Measurements from ENCODE around the gene FAM20A.

The FAM20A gene

DNA sequence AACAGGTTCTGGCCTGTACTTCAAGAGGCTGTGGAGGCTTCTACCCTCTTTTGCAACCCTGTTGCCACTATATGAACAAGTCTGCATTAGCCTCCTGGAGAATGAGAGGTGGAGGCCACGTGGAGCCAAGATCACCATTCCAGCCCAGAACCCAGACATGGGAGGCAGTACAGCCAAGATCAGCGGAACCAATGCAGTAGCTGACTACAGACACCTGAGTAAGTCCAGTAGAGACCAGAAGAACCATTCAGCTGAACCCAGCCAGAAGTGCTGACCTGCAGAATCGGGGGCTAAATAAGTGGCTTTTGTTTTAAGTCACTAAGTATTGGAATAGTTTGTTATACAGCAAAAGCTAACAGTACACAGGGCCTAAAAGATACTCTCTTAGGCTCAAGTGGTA lies 12.1 kb downstream of the FAM20A start:
- no peak for TF ChIP-seq EZH2 (IDR thresholded peaks at IDR 0.05; ENCODE audit: borderline replicate concordance, low read depth, low read length, severe bottlenecking)
- TF ChIP-seq, protein P1, sequence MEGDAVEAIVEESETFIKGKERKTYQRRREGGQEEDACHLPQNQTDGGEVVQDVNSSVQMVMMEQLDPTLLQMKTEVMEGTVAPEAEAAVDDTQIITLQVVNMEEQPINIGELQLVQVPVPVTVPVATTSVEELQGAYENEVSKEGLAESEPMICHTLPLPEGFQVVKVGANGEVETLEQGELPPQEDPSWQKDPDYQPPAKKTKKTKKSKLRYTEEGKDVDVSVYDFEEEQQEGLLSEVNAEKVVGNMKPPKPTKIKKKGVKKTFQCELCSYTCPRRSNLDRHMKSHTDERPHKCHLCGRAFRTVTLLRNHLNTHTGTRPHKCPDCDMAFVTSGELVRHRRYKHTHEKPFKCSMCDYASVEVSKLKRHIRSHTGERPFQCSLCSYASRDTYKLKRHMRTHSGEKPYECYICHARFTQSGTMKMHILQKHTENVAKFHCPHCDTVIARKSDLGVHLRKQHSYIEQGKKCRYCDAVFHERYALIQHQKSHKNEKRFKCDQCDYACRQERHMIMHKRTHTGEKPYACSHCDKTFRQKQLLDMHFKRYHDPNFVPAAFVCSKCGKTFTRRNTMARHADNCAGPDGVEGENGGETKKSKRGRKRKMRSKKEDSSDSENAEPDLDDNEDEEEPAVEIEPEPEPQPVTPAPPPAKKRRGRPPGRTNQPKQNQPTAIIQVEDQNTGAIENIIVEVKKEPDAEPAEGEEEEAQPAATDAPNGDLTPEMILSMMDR (IDR thresholded peaks at IDR 0.05; ENCODE audit: borderline replicate concordance, extremely low read depth, low read length, poor library complexity, severe bottlenecking) = no peak
- H3K4me1 ChIP-seq (ENCODE audit: insufficient read depth, low read length) = no peaks in the 10 kb centered on the region
- no peaks in the 10 kb centered on the region for H4K20me1 ChIP-seq (ENCODE audit: insufficient read depth, low read length)
- peaks cover 7% of the 10 kb centered on the region for H3K27me3 ChIP-seq (ENCODE audit: insufficient read depth, low read length, poor library complexity)
- DNase-seq (no peak), ATAC-seq (ENCODE audit: insufficient read depth, low read depth) (no peak)
- H3K4me2 ChIP-seq (ENCODE audit: insufficient read depth, low read length) = no peak overlapping the region
- no peak overlapping the region for H3K9ac ChIP-seq (ENCODE audit: low read depth, low read length)
- H3K4me3 ChIP-seq (ENCODE audit: low read depth in 1 of 2, low read length in 2 of 2) = no peak overlapping the region
- no peaks in the 10 kb centered on the region for H3K36me3 ChIP-seq (ENCODE audit: insufficient read depth, low read length)
- H3K27ac ChIP-seq (ENCODE audit: low read length) = no peak overlapping the region
- no peak overlapping the region for H2AFZ ChIP-seq (ENCODE audit: low read depth, low read length)
- H3K79me2 ChIP-seq (ENCODE audit: insufficient read depth, low read length) = no peaks in the 10 kb centered on the region
- no peaks in the 10 kb centered on the region for H3K9me3 ChIP-seq (ENCODE audit: insufficient read depth, low read length, severe bottlenecking)

DNA sequence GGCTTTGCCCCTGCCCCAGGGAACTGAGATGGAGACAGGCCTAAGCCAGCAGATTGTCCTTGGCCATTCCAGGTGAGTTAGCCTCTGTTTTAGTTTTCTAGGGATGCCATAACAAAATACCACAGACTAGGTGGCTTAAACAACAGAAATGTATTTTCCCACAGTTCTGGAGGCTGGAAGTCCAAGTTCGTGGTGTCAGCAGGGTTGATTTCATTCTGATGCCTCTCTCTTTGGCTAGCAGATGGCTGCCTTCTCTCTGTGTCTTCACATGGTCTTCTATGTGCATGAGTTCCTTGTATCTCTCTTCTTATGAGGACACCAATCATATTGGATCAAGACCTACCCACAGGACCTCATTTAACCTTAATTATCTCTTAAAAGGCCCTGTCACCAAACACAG lies 12.8 kb downstream of the FAM20A start:
- Histone ChIP-seq H3K9me3 (ENCODE audit: insufficient read depth, low read length, severe bottlenecking) (no peaks in the 10 kb centered on the region), H3K79me2 (ENCODE audit: insufficient read depth, low read length) (no peaks in the 10 kb centered on the region), H4K20me1 (ENCODE audit: insufficient read depth, low read length) (no peaks in the 10 kb centered on the region), H3K27me3 (ENCODE audit: insufficient read depth, low read length, poor library complexity) (peaks cover 7% of the 10 kb centered on the region), H3K4me1 (ENCODE audit: insufficient read depth, low read length) (no peaks in the 10 kb centered on the region), H2AFZ (ENCODE audit: low read depth, low read length) (no peak overlapping the region), H3K4me2 (ENCODE audit: insufficient read depth, low read length) (no peak overlapping the region), H3K4me3 (ENCODE audit: low read depth in 1 of 2, low read length in 2 of 2) (no peak overlapping the region), H3K9ac (ENCODE audit: low read depth, low read length) (no peak overlapping the region), H3K36me3 (ENCODE audit: insufficient read depth, low read length) (no peaks in the 10 kb centered on the region), H3K27ac (ENCODE audit: low read length) (no peak overlapping the region)
- DNase-seq (no peak), ATAC-seq (ENCODE audit: insufficient read depth, low read depth) (no peak)
- no peak for TF ChIP-seq EZH2 (IDR thresholded peaks at IDR 0.05; ENCODE audit: borderline replicate concordance, low read depth, low read length, severe bottlenecking)
- TF ChIP-seq, protein P1 (IDR thresholded peaks at IDR 0.05; ENCODE audit: borderline replicate concordance, extremely low read depth, low read length, poor library complexity, severe bottlenecking) = no peak

GRCh38 chr17:68587847-68588246 lies 13.3 kb downstream of the FAM20A start:
- Histone ChIP-seq H3K4me3 (ENCODE audit: low read depth in 1 of 2, low read length in 2 of 2) (no peak overlapping the region), H3K9me3 (ENCODE audit: insufficient read depth, low read length, severe bottlenecking) (no peaks in the 10 kb centered on the region), H4K20me1 (ENCODE audit: insufficient read depth, low read length) (no peaks in the 10 kb centered on the region), H3K36me3 (ENCODE audit: insufficient read depth, low read length) (no peaks in the 10 kb centered on the region), H2AFZ (ENCODE audit: low read depth, low read length) (no peak overlapping the region), H3K4me2 (ENCODE audit: insufficient read depth, low read length) (no peak overlapping the region), H3K27ac (ENCODE audit: low read length) (no peak overlapping the region), H3K4me1 (ENCODE audit: insufficient read depth, low read length) (no peaks in the 10 kb centered on the region), H3K79me2 (ENCODE audit: insufficient read depth, low read length) (no peaks in the 10 kb centered on the region), H3K9ac (ENCODE audit: low read depth, low read length) (no peak overlapping the region), H3K27me3 (ENCODE audit: insufficient read depth, low read length, poor library complexity) (peaks cover 5% of the 10 kb centered on the region)
- DNase-seq (no peak), ATAC-seq (ENCODE audit: insufficient read depth, low read depth) (no peak)
- TF ChIP-seq, protein P1 (IDR thresholded peaks at IDR 0.05; ENCODE audit: borderline replicate concordance, extremely low read depth, low read length, poor library complexity, severe bottlenecking) = no peak
- TF ChIP-seq EZH2 (IDR thresholded peaks at IDR 0.05; ENCODE audit: borderline replicate concordance, low read depth, low read length, severe bottlenecking) = no peak

- TF ChIP-seq, protein P1 (IDR thresholded peaks at IDR 0.05; ENCODE audit: borderline replicate concordance, extremely low read depth, low read length, poor library complexity, severe bottlenecking) = no peak
- no peak for TF ChIP-seq EZH2 (IDR thresholded peaks at IDR 0.05; ENCODE audit: borderline replicate concordance, low read depth, low read length, severe bottlenecking)
- H3K36me3 ChIP-seq (ENCODE audit: insufficient read depth, low read length) = no peaks in the 10 kb centered on the region
Measured at GRCh38 chr17:68587026-68587425, 14.1 kb downstream of the FAM20A start.

More at GRCh38 chr17:68587026-68587425, 14.1 kb downstream of the FAM20A start:
- Histone ChIP-seq H3K27ac (ENCODE audit: low read length) (no peak overlapping the region), H2AFZ (ENCODE audit: low read depth, low read length) (no peak overlapping the region), H3K9me3 (ENCODE audit: insufficient read depth, low read length, severe bottlenecking) (no peaks in the 10 kb centered on the region), H3K79me2 (ENCODE audit: insufficient read depth, low read length) (no peaks in the 10 kb centered on the region), H3K4me1 (ENCODE audit: insufficient read depth, low read length) (no peaks in the 10 kb centered on the region), H4K20me1 (ENCODE audit: insufficient read depth, low read length) (no peaks in the 10 kb centered on the region), H3K27me3 (ENCODE audit: insufficient read depth, low read length, poor library complexity) (peaks cover 3% of the 10 kb centered on the region), H3K9ac (ENCODE audit: low read depth, low read length) (no peak overlapping the region), H3K4me3 (ENCODE audit: low read depth in 1 of 2, low read length in 2 of 2) (no peak overlapping the region), H3K4me2 (ENCODE audit: insufficient read depth, low read length) (no peak overlapping the region)
- DNase-seq (no peak), ATAC-seq (ENCODE audit: insufficient read depth, low read depth) (no peak)

Data from DND-41 (cell line).